Measurements from ENCODE around the gene KRT32.

Gene KRT32

DNA sequence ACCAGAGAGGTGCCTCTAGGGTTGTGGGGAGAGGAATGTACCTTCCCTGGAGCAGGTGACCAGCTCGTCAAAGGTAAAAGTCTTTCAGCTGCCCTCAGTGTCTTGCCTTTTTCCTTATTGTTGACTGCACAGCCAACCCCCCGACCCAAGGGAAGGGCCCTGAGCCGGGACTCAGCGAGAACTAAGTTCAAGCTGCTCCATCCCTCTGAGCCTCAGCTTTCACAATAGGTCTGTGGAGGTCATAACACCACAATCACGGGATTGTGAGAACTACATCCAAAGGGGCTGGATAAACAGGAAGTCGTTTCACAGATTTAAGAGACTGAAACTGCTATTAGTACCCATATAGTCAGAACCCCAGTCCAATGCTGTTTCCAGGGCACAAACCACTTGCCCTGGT, 25.2 kb upstream of the KRT32 start:
- DNase-seq: no peak

DNA sequence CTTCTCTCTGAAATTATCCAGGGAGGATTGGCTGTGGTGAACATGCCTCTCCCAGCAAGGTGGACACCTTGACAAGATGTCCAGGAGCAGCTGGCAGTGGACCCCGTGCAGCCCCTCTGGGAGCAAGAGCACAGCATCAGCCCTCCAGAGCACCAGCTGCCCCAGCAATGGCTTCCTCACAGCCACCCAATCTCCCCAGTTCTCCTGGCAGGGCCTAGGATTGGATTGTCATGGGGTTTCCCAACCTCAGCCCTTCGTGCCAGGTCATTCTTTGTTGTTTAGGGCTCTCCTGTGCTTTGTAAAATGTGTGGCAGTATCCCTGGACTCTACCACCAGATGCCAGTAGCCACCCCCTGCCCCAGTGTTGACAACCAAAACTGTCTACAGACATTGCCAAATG, 24.3 kb upstream of the KRT32 start:
- DNase-seq: no peak

DNA sequence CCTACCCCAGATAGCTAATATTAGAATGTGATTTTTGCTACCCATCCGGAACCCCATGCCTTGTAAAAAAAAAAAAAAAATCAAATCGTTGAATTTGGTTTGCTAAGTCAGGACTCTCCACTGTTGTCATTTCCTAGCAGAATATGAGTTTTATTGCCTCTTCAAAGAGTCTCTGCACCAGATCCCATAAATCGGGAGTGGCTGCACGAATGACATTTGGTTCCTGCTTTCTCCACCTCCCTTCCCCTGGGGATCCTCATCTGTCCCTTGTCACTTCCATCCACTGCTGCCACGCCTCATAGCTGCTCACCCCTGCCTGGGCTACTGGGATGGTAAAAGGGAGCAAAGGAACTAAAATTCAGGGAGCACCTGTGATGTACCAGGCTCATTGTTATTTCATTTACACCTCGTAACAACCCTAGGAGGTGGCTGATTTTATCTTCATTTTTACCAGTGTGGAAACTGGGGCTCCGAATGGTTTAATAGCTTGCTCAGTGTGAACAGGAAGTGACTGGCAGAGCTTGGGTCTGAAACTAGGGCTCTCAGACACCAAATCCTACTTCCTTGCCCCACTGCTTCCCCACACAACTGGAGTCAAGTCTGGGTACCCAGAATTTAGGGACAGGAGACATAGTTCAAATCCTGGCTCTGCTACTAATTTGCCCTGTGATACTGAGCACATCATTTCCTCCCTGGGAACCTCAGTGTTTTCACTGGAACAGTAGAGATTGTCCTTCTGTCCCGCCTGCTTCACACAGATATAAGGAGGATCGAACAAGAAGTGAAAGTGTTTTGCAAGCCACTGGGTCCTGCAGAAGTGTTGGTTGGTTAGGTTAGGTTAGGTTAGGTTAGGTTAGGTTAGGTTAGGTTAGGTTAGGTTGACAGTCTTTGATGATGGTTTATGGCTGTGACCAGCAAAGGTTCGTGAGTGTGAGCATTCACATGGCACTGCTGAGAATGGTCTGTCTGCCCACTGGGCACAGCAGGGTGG, 23.1 kb upstream of the KRT32 start:
- no peak for DNase-seq

DNA sequence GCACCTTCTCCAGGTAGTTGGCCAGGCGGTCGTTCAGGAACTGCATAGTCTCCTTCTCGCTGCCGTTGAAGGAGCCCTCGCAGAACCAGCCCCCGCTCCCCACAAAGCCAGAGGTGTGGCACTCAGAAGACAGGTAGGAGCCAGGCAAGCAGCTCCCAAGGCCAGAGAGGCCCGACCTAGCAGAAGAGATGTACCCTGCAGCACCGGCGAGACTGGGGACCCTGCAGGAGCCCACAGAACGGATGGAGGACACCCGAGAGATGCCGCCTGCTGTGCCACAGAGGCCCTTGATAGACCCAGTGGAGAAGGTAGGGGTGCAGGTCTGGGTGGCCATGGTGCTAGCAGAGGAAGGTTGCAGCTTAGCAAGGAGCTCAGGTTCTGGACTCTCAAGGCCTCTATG, 22.3 kb upstream of the KRT32 start, which contains the start of gene KRT36:
KRT36 (minus strand) TSS at position 380 of the 400 bp plus-strand sequence; CDS start at position 334, 46 bp downstream.
- no peak for DNase-seq

DNA sequence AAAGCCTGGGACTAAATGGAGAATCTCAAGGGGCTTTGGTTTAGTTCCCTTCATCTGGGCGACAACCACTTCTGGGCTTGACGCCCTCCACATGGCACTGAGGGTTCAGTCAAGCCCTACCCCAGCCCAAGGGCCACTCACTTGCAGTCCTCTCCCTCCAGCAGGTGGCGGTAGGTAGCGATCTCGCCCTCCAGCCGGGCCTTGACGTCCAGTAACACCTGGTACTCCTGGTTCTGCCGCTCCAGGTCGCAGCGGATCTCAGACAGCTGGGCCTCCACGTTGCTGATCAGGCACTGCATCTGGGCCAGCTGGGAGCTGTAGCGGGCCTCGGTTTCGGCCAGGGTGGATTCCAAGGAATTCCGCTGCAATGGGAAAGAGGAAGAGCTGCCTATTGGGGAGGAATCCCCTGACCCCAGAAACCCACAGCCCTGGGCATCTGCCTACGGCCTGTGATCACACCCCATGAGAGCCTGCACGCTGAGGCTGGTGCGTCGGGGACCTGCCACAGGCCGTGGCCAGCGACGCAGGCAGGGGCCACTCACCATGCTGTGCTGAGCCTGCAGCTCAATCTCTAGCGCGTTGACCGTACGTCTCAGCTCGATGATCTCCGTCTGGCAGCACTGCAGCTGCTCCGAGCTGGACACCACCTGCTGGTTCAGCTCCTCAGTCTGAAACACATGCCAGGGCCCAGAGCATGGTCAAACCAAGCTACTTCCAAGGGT, 19.8 kb upstream of the KRT32 start:
- no peak for DNase-seq

DNA sequence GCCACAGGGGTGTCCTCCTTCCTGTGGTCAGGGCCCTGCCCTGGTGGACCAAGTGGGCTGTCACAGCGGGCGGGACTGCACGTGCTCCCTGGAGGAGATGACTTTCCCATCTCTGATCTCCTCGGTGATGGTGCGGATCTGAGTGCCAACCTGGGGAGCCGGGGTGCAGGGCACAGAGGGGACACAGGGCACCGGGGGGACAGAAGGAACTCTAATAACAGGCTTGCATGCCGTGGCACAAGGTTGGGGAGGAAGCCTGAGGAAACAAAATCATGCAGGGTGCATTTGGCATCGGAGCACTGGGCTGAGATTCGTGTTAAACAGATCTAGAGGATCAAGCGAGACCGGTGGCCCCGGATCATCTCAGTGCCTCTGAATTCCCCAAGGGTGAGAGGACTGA, 19.1 kb upstream of the KRT32 start:
- DNase-seq: no peak

DNA sequence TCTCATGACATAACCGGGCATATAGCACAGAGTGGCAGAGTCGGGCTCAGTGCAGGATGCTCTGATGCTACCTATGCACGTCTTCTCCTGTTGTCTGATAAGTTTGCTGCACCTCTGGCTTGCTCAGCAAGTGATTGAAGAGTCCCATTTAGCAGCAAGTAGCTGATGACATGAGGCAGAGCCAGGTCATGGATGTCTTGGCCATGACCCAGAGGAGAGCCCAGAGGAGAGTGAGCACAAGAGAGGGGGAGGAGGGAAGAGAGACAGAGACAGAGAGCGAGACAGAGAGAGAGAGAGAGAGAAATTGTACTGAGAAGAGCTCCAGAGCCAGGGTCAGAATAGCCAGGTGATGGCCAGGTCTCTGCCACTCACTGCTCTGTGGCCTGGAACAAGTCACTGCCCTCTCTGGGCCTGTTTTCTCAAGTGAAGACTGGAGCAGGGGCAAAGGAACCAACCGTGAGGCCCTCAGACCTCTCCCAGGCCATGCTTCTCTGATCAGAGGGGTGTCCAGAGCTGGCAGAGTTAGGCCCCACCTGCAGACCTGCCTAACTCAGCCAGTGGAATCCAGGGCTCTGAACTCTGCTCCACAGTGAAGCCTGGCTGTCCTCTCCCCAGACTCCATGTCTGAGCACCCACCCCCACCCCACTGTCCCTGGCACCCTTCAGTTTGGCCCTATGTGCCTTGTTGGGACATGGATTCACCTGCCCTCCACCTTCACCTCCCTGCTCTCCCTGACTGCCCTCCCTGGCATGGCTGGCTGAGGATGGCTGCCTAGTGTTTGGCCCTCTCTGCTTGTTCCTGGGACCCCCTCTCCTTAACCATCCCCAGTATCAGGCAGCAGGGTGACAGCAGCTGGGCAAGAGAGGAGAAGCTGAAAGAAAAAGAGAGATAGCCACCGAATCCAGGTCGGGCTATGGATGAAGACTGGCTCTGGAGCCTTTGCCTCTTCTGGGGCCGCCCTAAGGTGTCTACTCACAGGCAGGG, 18.0 kb upstream of the KRT32 start:
- DNase-seq: no peak

DNA sequence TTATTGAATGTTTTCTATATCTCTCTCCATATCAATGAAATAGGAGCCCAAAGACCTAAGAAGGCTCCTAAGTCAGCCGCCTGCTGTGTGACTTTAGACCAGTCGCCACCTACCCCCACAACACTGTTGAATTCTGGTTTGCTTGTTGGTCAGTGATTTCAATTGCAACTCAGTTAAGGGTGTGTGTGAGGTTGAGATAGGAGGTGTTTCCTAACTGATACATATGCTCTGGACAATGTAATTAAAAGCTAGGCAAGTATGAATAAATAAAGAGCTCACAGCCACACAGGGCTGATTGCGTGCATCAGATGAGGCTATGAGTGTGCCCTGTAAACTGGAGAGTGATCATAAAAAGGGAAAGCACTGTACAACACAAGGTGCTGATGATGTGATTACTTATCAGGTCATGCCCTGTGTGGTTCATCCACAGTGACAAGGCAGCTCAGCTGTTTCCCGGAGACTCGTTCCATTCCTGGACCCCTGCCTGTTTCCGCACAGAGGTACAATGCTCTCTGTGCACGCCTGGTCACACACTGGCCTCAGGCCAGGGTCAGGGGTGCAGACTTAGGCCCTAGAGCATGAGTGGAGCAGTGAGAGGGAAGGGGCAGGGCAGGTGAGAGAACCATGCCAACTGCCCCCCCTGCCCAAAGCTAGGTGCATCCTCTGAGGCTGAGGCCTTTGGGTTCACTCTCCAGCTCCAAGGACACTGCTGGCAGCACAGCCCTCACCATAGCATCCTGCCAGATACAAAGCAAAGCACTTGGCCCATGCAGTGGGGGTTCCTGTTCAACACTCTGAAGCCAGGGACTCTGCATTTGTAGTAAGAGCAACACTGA, 17.0 kb upstream of the KRT32 start:
- peak; percentile 57 for DNase-seq

DNA sequence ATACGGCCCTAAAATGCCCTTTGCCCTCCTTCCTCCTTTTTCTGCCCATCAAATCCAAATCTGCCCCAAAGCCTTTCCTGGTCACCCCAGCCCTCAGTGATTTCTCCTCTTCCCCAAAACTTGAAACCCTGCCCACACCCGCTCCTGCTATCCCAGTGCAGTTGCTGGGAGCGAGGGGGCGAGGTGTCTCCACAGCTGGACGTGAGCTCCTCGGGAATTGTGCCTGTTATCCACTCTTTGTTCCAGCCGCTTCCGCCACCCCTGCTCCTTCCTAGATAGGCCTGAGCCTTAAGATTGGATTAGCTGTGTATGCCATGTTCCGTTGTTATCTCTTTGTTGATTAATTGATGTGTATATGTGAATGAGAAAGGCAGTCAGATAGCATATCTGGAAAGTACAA, 16.3 kb upstream of the KRT32 start:
- no peak for DNase-seq

DNA sequence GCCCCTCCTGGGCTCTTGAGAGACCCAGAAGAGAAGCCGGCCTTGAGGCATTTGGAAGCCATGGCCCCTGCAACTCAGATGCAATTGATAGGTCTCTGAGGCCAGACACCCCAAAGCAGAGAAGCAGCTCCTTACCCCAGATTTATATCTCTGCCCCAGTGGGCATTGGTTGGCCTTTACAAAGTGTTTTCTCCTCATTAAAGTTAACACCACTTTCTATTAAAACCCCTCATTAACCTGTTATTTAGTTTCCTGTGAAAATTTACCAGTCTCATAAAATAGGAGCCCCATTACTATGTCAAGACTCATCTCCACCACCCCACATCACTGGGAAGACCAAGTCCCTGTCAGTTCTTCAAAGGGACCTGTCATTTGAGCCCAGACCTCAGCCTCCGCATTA, 13.8 kb upstream of the KRT32 start, which contains the start of gene KRT35:
KRT35 (minus strand) TSS at position 116 of the 400 bp plus-strand sequence; CDS start at position 62, 54 bp downstream.
- DNase-seq: no peak

DNA sequence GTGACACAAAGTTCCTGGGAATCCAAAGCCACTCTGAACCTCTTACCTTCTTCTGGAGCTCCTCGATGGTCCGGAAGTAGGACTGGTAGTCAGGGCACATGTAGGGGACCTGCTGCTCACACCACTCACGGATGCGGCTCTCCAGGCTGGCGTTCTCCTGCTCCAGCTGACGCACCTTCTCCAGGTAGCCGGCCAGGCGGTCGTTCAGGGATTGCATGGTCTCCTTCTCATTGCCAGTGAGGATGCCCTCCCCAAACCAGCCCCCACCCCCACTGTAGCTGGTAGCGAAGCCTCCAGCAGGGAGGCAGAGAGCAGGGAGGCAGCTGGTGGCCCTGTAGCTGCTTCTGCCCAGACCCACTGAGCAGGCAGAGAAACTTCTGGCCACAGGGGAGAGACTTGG, 13.4 kb upstream of the KRT32 start:
- no peak for DNase-seq

DNA sequence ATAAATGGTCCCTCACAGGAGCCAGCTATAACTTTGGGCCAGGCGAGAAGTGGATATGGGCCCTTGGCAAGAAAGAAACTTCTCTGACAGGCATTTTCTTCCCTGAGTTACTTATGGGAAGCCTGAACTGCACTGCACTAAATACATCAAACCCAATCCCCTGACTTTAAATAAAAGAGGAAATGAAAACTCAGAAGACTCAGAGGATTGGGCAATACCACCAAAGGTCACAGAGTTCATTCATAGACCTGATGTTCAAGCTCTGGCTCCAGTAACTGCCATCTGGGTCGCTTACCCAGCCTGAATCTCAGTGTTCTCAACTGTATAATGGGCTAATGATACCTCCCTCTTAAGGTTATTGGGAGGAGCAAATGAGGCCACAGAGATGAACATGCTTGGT, 12.9 kb upstream of the KRT32 start:
- DNase-seq: no peak

DNA sequence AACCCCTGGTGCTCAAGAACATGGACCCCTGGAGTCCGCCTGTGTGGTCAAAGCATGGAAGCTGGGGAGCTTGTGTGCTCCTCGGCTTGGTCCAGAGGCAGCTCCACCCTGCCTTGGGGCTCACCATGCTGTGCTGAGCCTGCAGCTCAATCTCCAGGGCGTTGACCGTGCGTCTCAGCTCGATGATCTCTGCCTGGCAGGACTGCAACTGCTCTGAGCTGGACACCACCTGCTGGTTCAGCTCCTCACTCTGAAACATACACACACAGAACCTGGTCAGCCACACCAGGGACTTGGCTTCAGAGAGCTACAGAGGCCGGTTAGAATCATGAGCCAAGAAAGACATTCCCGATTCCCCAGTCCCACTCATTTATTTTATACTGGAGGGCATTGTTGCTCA, 11.1 kb upstream of the KRT32 start:
- no peak for DNase-seq

DNA sequence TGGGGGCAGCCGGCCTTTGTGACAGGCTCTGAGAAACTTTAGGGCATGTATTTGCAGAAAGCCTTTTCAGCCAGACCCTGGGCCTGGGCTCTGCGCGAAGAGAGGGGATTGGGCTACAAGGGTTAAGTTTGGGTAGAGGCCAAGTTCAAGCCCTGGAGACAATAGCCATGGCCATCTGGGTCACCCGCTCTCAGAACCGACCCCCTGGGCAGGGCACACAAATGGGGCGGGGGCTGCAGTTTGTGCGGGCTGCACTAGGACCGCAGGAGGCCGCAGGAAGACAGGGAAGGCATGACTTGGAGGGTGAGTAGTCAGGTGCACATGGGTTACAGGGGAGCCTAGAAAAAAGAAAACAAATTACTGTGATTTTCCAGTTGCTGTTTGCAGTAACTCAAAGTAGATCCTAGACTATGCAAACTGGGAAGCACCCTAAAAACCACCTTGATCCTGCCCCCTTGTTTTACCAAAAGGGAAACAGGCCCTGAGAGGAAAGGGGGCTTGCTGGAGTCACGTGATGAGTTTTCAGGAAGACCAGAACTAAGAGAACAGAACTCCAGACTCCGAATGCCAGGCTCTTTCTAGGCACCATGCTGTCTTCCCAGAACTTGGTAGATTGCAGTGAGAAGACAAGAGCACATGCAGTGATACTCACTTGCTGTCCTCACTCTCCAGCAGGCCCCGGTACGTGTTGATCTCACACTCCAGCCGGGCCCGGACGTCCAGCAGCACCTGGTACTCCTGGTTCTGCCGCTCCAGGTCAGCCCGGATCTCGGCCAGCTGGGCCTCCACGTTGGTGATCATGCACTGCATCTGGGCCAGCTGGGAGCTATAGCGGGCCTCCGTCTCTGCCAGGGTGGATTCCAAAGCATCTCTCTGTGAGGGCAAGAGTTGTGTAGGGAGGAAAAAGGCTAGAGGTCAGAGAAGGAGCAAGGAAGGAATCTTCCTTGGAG, 10.0 kb upstream of the KRT32 start:
- DNase-seq: no peak

DNA sequence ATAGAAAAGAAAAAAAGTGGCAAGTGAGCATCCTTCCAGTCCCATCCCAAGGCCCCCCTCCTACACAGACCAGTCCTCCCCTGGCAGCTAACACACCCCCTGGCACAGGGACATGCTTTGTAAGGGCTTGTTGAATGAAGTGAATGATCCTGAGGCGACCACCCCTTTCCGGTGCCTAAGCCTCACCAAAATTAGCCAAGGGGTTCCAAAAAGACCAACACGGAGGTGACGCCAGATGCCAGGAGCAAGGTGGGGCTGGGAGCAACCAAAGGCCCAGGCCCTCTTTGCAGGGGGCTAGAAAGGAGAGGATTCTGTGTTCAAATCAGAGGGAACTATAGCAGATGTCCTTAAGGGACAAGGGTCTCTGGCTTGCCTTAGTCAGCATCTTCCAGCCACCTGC, 8.2 kb upstream of the KRT32 start:
- no peak for DNase-seq

DNA sequence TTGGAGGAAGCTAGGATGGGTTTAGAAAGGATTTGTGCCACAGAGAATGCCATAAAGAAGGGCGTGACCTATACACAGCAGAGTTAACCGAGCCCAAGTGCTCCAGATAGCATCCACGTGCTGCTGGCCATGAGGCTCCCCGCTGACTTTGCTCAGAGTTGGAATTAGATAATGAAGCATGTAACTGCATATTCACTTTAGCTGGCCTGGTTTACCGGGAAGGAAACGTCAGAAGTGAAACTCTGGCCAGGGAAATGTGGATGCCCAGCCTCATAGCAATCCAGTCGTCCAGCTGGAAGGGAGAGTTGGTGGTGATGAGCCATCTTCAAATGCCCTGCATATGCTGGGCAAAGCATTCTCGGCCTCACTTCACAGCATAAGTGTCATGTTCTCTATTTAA, 7.7 kb upstream of the KRT32 start:
- DNase-seq: no peak

DNA sequence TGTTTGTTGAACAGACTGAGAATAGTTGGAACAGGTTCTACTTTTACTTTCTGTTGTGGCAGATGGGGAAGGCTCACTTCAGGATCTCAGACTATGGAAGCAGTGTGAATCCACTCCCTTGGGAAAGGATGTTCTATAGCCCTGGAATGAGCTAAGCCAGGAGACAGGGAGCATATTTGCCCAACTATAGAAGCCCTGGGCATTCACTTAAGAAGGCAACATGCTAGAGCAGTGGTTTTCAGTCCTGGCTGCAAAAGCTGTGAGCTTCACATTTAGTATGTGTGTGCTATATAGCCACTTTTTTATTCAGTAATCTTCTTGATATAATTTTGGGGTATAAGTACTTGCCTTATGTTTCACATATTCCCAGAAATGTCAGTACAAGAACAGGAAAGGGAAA, 1.2 kb upstream of the KRT32 start:
- no peak for DNase-seq

DNA sequence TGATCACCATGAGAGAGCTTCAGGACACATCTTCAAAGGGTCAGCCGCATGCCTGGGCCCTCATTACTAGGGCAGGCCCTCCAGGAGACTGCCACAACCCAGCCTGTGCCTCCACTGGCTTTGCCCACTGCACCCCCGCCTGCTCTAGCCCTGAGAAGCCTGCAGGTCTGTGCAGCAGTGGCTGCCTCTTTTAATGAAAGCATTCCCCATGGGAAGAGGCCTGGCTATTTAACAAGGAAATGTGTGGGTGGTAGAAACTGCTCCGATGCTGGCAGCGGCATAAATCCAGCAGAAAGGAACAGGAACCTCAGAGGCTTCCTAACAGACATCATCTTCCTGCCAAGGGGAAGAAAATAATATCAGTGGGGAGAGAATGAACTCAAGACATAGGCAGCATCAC, 375 bp upstream of the KRT32 start:
- no peak for DNase-seq

DNA sequence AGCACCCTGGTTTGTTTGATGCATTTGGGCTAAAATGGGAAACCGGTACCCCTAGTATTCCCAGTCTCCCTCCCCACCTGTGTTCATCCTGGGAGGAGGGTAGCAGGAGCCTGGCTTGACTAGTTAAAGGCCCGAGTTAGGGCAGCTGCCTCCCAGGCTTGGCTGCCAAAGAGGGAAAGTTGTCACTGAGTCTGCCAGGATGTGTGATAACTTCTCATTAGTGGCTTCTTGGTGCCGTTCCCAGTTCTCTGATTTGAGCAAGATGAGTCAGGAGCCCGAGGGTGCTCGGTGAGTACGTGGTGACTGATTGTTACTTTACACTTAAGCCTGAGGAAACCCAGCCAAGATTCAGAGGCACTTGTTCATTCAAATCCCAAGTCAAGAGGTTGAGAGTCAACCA, 2.5 kb downstream of the KRT32 start:
- DNase-seq: peak; percentile 89

DNA sequence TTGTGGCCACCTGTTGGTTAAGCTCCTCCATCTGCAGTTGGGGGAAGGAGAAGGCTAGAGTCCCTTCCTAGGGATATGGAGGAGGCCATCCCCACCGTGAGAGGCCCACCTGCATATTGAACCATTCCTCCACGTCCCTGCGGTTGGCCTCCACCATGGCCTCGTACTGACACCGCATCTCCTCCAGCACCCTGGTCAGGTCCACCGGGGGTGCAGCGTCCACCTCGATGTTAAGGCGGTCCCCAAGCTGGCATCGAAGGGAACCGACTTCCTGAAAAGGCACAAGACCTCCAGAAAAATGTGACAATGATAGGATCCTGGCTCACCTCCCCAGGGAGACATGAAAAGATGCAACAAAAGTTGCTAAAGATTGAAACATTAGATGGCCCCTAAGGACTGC, 3.0 kb downstream of the KRT32 start:
- DNase-seq: no peak

DNA sequence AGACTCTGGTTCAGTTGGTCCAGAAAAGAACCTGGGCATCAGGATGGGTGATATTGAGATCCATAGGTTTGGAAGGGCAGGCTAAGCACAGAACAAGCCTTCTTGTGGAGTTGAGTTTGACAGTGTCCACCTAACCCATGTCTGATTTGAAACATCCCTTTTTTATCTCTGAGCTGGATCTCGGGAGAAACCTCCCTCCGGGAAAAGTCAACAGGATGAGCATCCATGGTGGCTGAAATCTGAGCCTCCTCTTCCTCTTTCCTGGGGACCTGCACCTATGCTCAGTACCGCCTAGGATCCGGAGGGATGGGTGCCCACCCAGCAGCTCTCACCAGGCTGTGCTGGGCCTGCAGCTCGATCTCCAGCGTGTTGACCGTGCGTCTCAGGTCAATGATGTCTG, 3.4 kb downstream of the KRT32 start:
- no peak for DNase-seq
